Activated CD4-positive, alpha-beta T cell treated with anti-CD3 and anti-CD28 coated beads, Interleukin-2, amount 50 U/mL, for 48 hours (primary cell): Measurements from ENCODE around the gene AMIGO3.
"Not testable (repeated sequence)": the region's sequence is repeated elsewhere in the genome, so short reads cannot be mapped to it uniquely, and the experiment has no call there.

Source experiments
- DNase-seq, 2 experiments: peaks; one replicate each; pipeline ENCODE4 v3.0.0-alpha.2; 2020

AMIGO3 gene

GRCh38 chr3:49719214-49719884 is at the start of gene AMIGO3:
AMIGO3 (minus strand) TSS chr3:49719684; CDS start chr3:49719465, 219 bp downstream.
- DNase-seq, result peak; percentile 94 to 96

GRCh38 chr3:49763981-49764380 is 44.5 kb upstream of the AMIGO3 start:
- no peak for DNase-seq

- no peak for DNase-seq
Observed at GRCh38 chr3:49761661-49762060, 42.2 kb upstream of the AMIGO3 start.

- DNase-seq, result no peak
Observed at GRCh38 chr3:49759226-49759625, 39.7 kb upstream of the AMIGO3 start.

- DNase-seq, result no peak
Observed at GRCh38 chr3:49757197-49757596, 37.7 kb upstream of the AMIGO3 start.

GRCh38 chr3:49756036-49756435 is 36.6 kb upstream of the AMIGO3 start:
- DNase-seq, result no peak

GRCh38 chr3:49754536-49754935 is 35.1 kb upstream of the AMIGO3 start:
- no peak for DNase-seq

GRCh38 chr3:49751501-49751900 is 32.0 kb upstream of the AMIGO3 start:
- DNase-seq, result no peak

- DNase-seq, result no peak
Observed at GRCh38 chr3:49750056-49750455, 30.6 kb upstream of the AMIGO3 start.

- not testable (repeated sequence) for DNase-seq
Observed at GRCh38 chr3:49748874-49749273, 29.4 kb upstream of the AMIGO3 start.

- DNase-seq, result no peak
Observed at GRCh38 chr3:49747792-49748480, 28.5 kb upstream of the AMIGO3 start.

GRCh38 chr3:49745986-49746385 is 26.5 kb upstream of the AMIGO3 start:
- DNase-seq, result no peak

GRCh38 chr3:49740427-49740826 is 20.9 kb upstream of the AMIGO3 start:
- DNase-seq, result no peak

- DNase-seq, result no peak
Observed at GRCh38 chr3:49738067-49738713, 18.7 kb upstream of the AMIGO3 start.

- no peak for DNase-seq
Observed at GRCh38 chr3:49734752-49735151, 15.3 kb upstream of the AMIGO3 start.

GRCh38 chr3:49733551-49733950 is 14.1 kb upstream of the AMIGO3 start:
- no peak for DNase-seq

- DNase-seq, result no peak
Observed at GRCh38 chr3:49732597-49732996, 13.1 kb upstream of the AMIGO3 start.

GRCh38 chr3:49729966-49730609 is 10.6 kb upstream of the AMIGO3 start:
- DNase-seq, result no peak

GRCh38 chr3:49727924-49728361 is 8.5 kb upstream of the AMIGO3 start:
- no peak for DNase-seq

GRCh38 chr3:49727154-49727923 is 7.9 kb upstream of the AMIGO3 start:
- no peak for DNase-seq

- DNase-seq, result no peak
Observed at GRCh38 chr3:49725906-49726681, 6.6 kb upstream of the AMIGO3 start.

- DNase-seq, result peak; percentile 37 to 38
Observed at GRCh38 chr3:49724586-49724985, 5.1 kb upstream of the AMIGO3 start.
